Sigmoid colon (tissue), 7 donors: ENCODE measurements around the gene HEATR5A. TPM values are rescaled to one million over a fixed set of nuclear protein-coding genes. Genes with fewer than 3 reads are reported as not detected.

Source experiments
- DNase-seq: peaks from one replicate; pipeline ENCODE4 v3.0.0-alpha.2; 2019
- H3K27ac ChIP-seq, 4 donors: fragments of 200-600 bp; sonication (generic); one replicate each; pipeline ENCODE4 v1.5.1; 2016 to 2019; ENCODE audit warnings: mild to moderate bottlenecking in 1 of 4
- H3K27me3 ChIP-seq, 3 donors: fragments of 200-600 bp; sonication (generic); one replicate each; pipeline ENCODE4 v1.5.1; 2019; ENCODE audit warnings: mild to moderate bottlenecking in 1 of 3
- H3K36me3 ChIP-seq, 4 donors: fragments of 200-600 bp; sonication (generic); one replicate each; pipeline ENCODE4 v1.5.1; 2016 to 2019
- H3K4me1 ChIP-seq, 4 donors: fragments of 200-600 bp; sonication (generic); one replicate each; pipeline ENCODE4 v1.5.1; 2017 to 2019
- H3K4me3 ChIP-seq, 4 donors: fragments of 200-600 bp; sonication (generic); one replicate each; pipeline ENCODE4 v1.5.1; 2017 to 2019; ENCODE audit warnings: mild to moderate bottlenecking in 2 of 4, moderate library complexity in 1 of 4
- H3K9me3 ChIP-seq, 4 donors: fragments of 200-600 bp in 3 of 4; sonication (generic) in 3 of 4; one replicate each; pipeline versions ENCODE4 v1.5.1 to v1.6.1; 2013 to 2019
- CTCF ChIP-seq, 4 experiments: fragments of 450-650 bp in 3 of 4; fragments of 200-600 bp in 1 of 4; IDR thresholded peaks; one replicate each; pipeline ENCODE4 v1.5.1; 2016 to 2019; ENCODE audit warnings: antibody characterized with exemption in 4 of 4, mild to moderate bottlenecking in 3 of 4, moderate library complexity in 2 of 4
- EP300 ChIP-seq, 4 donors: sonication (generic); formaldehyde crosslinking; IDR thresholded peaks; one replicate each; pipeline ENCODE4 v1.6.1; 2017; ENCODE audit warnings: antibody characterized with exemption in 4 of 4
- POLR2A ChIP-seq, 2 donors: fragments of 450-650 bp; IDR thresholded peaks; one replicate each; pipeline ENCODE4 v1.6.1; 2016; ENCODE audit warnings: antibody characterized with exemption in 2 of 2, mild to moderate bottlenecking in 2 of 2, moderate library complexity in 2 of 2
- POLR2AphosphoS5 ChIP-seq, 4 donors: sonication (generic); formaldehyde crosslinking; IDR thresholded peaks; one replicate each; pipeline ENCODE4 v1.6.1; 2017; ENCODE audit warnings: antibody characterized with exemption in 4 of 4
- WGBS, 2 donors: extraction: QIAGEN DNeasy Blood & Tissue Kit; methylation state at CpG; one replicate each; pipeline ENCODE4 v1.1.7; 2013; 5-methylcytosine and 5-hydroxymethylcytosine counted together
- intact Hi-C: fragments of 100-400 bp; cut with DNase I; formaldehyde crosslinking; loops from one replicate; pipeline ENCODE4 v1.15.1; 2023
- polyA plus RNA-seq, 3 donors: library from polyadenylated mRNA; stranded (reverse); fragments of 200-250 nt; gene quantifications; one replicate each; pipeline ENCODE4 v1.2.3, GENCODE V29; 2013
- total RNA-seq, 4 donors: library from RNA; depleted of rRNA; stranded (reverse); fragments of >200 nt; gene quantifications; one replicate each; pipeline ENCODE4 v1.1.0, GENCODE V29; 2016
- donor health status: healthy with polysubstance abuse.
- donor health status: Bipolar disorder and iron deficiency.
- donor health status: healthy.

Gene HEATR5A
- total and polyA plus RNA-seq, 7 donors: 9.3 to 41.9 (median 28.7) TPM

GRCh38 chr14:31402764-31403439 is 17.4 kb downstream of the HEATR5A start:
- 11 to 71% methylated on average over 2 of the region's 2 CpGs for WGBS, 2 donors
- H3K27ac ChIP-seq: no peak overlapping the region
- no peak for TF ChIP-seq EP300 (IDR thresholded peaks at IDR 0.05)
- no peak for TF ChIP-seq CTCF (IDR thresholded peaks at IDR 0.05)
- TF ChIP-seq POLR2AphosphoS5 (IDR thresholded peaks at IDR 0.05): no peak
- TF ChIP-seq POLR2A (IDR thresholded peaks at IDR 0.05): no peak
- peaks cover 0 to 8% (median 2%) of the 10 kb centered on the region in 4 donors for H3K4me1 ChIP-seq
- H3K4me3 ChIP-seq: no peak overlapping the region
- H3K27me3 ChIP-seq: no peaks in the 10 kb centered on the region
- peaks cover 0 to 45% (median 8%) of the 10 kb centered on the region in 4 donors for H3K36me3 ChIP-seq
- no peaks in the 10 kb centered on the region for H3K9me3 ChIP-seq
- no peak for DNase-seq
- intact Hi-C loops: no loop called here

DNA sequence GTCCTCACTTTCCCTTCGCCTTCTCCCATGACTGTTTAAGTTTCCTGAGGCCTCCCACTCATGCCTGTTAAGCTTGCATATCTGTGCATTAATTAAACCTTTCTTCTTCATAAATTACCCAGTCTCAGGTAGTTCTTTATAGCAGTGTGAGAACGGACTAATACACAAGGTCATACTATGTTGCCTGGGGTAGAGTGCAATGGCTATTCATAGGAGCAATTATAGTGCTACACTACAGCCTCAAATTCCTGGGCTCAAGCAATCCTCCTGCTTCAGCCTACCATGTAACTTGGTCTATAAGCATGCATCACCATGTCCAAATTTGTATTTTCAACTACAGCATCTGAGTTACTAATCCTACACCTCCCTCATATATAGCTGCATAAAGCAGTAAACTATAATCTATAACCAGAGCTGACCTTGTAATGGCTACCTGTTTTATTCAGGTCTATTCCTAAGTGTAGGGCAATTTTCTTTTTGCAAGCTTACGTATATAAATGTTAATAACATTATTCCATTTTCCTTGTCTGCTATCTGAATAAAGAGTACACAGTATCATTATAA is 18.9 kb downstream of the HEATR5A start:
- intact Hi-C loops: no loop called here
- Histone ChIP-seq H3K27me3 (no peaks in the 10 kb centered on the region), H3K27ac (no peak overlapping the region), H3K4me1 (peaks cover 0 to 8% (median 2%) of the 10 kb centered on the region in 4 donors), H3K36me3 (peaks cover 0 to 53% (median 8%) of the 10 kb centered on the region in 4 donors), H3K9me3 (no peaks in the 10 kb centered on the region), H3K4me3 (no peak overlapping the region)
- WGBS, 2 donors: 57 to 86% methylated on average over 3 of the region's 3 CpGs
- TF ChIP-seq EP300 (IDR thresholded peaks at IDR 0.05) (no peak), CTCF (IDR thresholded peaks at IDR 0.05) (no peak)
- no peak for DNase-seq

- Histone ChIP-seq H3K4me3 (no peak overlapping the region), H3K27me3 (no peaks in the 10 kb centered on the region), H3K27ac (no peak overlapping the region), H3K9me3 (no peaks in the 10 kb centered on the region), H3K36me3 (peaks cover 0 to 66% (median 9%) of the 10 kb centered on the region in 4 donors), H3K4me1 (no peaks in the 10 kb centered on the region)
- TF ChIP-seq POLR2AphosphoS5 (IDR thresholded peaks at IDR 0.05): no peak
- no peak for TF ChIP-seq POLR2A (IDR thresholded peaks at IDR 0.05)
- no peak for TF ChIP-seq CTCF (IDR thresholded peaks at IDR 0.05)
- TF ChIP-seq EP300 (IDR thresholded peaks at IDR 0.05): no peak
- DNase-seq: no peak
- WGBS, 2 donors: 87 to 89% methylated on average over 5 of the region's 5 CpGs
- intact Hi-C loops: no loop called here
These were observed 20.2 kb downstream of the HEATR5A start for GRCh38 chr14:31400031-31400638.

GRCh38 chr14:31395572-31396205 is 24.7 kb downstream of the HEATR5A start:
- H3K4me3 ChIP-seq: no peak overlapping the region
- peaks cover 0 to 87% (median 14%) of the 10 kb centered on the region in 4 donors for H3K36me3 ChIP-seq
- no peak for DNase-seq
- H3K27ac ChIP-seq: no peak overlapping the region
- no peaks in the 10 kb centered on the region for H3K27me3 ChIP-seq
- intact Hi-C loops: no loop called here
- no peaks in the 10 kb centered on the region for H3K4me1 ChIP-seq
- no peak for TF ChIP-seq POLR2A (IDR thresholded peaks at IDR 0.05)
- TF ChIP-seq EP300 (IDR thresholded peaks at IDR 0.05): no peak
- no peak for TF ChIP-seq CTCF (IDR thresholded peaks at IDR 0.05)
- no peak for TF ChIP-seq POLR2AphosphoS5 (IDR thresholded peaks at IDR 0.05)
- WGBS, 2 donors: 40 to 79% methylated on average over 4 of the region's 4 CpGs
- no peaks in the 10 kb centered on the region for H3K9me3 ChIP-seq
